HEK293T (cell line): ENCODE data around the gene MMD2.

Source experiments
- ARNT ChIP-seq: fragments of 450-650 bp; IDR thresholded peaks from 2 replicates; pipeline ENCODE4 v1.6.1; 2017; ENCODE audit warnings: mild to moderate bottlenecking
- BHLHE40 ChIP-seq: fragments of 450-650 bp; IDR thresholded peaks from 2 replicates; pipeline ENCODE4 v1.6.1; 2016; ENCODE audit warnings: mild to moderate bottlenecking, moderate library complexity, borderline replicate concordance
- CTBP1 ChIP-seq: fragments of 450-650 bp; IDR thresholded peaks from 2 replicates; pipeline ENCODE4 v1.6.1; 2016; ENCODE audit warnings: borderline replicate concordance
- ELF4 ChIP-seq: fragments of 450-650 bp; IDR thresholded peaks from 2 replicates; pipeline ENCODE4 v1.6.1; 2017; ENCODE audit warnings: antibody characterized with exemption
- FOXA1 ChIP-seq: fragments of 450-650 bp; IDR thresholded peaks from 2 replicates; pipeline ENCODE4 v1.6.1; 2016; ENCODE audit warnings: mild to moderate bottlenecking
- FOXM1 ChIP-seq: fragments of 450-650 bp; IDR thresholded peaks from 2 replicates; pipeline ENCODE4 v1.6.1; 2017; ENCODE audit warnings: mild to moderate bottlenecking, borderline replicate concordance
- L3MBTL2 ChIP-seq: fragments of 450-650 bp; conservative IDR thresholded peaks from 2 replicates; pipeline ENCODE4 v1.6.1; 2016; ENCODE audit warnings: mild to moderate bottlenecking
- SP1 ChIP-seq: fragments of 450-650 bp; IDR thresholded peaks from 2 replicates; pipeline ENCODE4 v1.6.1; 2017
- TARDBP ChIP-seq: fragments of 450-650 bp; IDR thresholded peaks from 2 replicates; pipeline ENCODE4 v1.6.1; 2016
- TF ChIP-seq, protein P1 (sequence below): fragments of 450-650 bp; IDR thresholded peaks from 2 replicates; pipeline ENCODE4 v1.6.1; 2016

DNA sequence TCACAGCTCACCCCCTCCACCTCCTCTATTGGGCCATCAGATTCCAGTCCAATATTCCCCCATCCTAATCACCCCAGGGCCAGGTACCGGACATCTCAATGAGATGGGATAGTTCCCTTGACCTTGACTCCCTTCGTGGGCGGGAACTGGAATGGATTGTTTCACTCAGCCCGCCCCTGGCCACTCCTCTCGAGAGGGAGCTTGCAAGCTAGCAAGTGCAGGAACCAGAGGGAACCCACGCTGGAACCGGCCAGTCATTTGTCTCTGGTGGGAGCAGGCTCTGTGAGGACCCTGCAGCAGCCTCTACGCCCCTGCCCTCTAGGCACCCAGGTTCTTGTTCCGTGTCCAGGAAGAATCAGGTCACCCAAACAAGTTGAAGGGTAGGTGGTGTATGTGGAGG lies 64.5 kb downstream of the MMD2 start:
- no peak for TF ChIP-seq TARDBP
- TF ChIP-seq FOXA1: no peak
- no peak for TF ChIP-seq FOXM1
- TF ChIP-seq SP1: no peak
- no peak for TF ChIP-seq ARNT
- TF ChIP-seq ELF4: no peak
- no peak for TF ChIP-seq CTBP1
- TF ChIP-seq, protein P1, sequence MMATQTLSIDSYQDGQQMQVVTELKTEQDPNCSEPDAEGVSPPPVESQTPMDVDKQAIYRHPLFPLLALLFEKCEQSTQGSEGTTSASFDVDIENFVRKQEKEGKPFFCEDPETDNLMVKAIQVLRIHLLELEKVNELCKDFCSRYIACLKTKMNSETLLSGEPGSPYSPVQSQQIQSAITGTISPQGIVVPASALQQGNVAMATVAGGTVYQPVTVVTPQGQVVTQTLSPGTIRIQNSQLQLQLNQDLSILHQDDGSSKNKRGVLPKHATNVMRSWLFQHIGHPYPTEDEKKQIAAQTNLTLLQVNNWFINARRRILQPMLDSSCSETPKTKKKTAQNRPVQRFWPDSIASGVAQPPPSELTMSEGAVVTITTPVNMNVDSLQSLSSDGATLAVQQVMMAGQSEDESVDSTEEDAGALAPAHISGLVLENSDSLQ: no peak
- TF ChIP-seq BHLHE40: no peak
- TF ChIP-seq L3MBTL2: no peak
